ENCODE results near the gene CFAP161. TPM values are rescaled to one million over a fixed set of nuclear protein-coding genes. Genes with fewer than 3 reads are reported as not detected.
"Not testable (repeated sequence)": the region's sequence is repeated elsewhere in the genome, so short reads cannot be mapped to it uniquely, and the experiment has no call there.

Gene CFAP161
- total RNA-seq, 2 donors from 2014 or later, result not detected

GRCh38 chr15:81115054-81115939 is 18.8 kb upstream of the CFAP161 start:
- ATAC-seq (peak in 1 of 2 donors; percentile 25), DNase-seq (ENCODE audit: low spot score) (no peak)
- Mint-ChIP-seq H3K36me3 (no peaks in the 10 kb centered on the region), H3K27me3 (peaks cover 26 to 54% of the 10 kb centered on the region in 2 donors), H3K4me1 (ENCODE audit: low read depth in 2 of 2) (peaks cover 22 to 27% of the 10 kb centered on the region in 2 donors), H3K9me3 (no peaks in the 10 kb centered on the region), H3K4me3 (peak overlapping the region; percentile 21), H3K27ac (no peak overlapping the region)

GRCh38 chr15:81117136-81117535 is 16.9 kb upstream of the CFAP161 start:
- no peak overlapping the region for H3K4me3 Mint-ChIP-seq
- no peaks in the 10 kb centered on the region for H3K36me3 Mint-ChIP-seq
- no peak overlapping the region for H3K27ac Mint-ChIP-seq
- DNase-seq (ENCODE audit: low spot score), result no peak
- ATAC-seq, result peak; percentile 62 to 85
- H3K27me3 Mint-ChIP-seq, result peaks cover 24 to 52% of the 10 kb centered on the region in 2 donors
- H3K4me1 Mint-ChIP-seq (ENCODE audit: low read depth in 2 of 2), result peaks cover 13 to 16% of the 10 kb centered on the region in 2 donors
- H3K9me3 Mint-ChIP-seq, result no peaks in the 10 kb centered on the region

- no peaks in the 10 kb centered on the region for H3K36me3 Mint-ChIP-seq
- DNase-seq (ENCODE audit: low spot score) (no peak), ATAC-seq (no peak)
- no peaks in the 10 kb centered on the region for H3K9me3 Mint-ChIP-seq
- H3K4me1 Mint-ChIP-seq (ENCODE audit: low read depth in 2 of 2), result peaks cover 11 to 15% of the 10 kb centered on the region in 2 donors
- peaks cover 25 to 57% of the 10 kb centered on the region in 2 donors for H3K27me3 Mint-ChIP-seq
- H3K27ac Mint-ChIP-seq, result no peak overlapping the region
- H3K4me3 Mint-ChIP-seq, result peak overlapping the region; percentile 13
Observed at GRCh38 chr15:81117581-81117980, 16.5 kb upstream of the CFAP161 start.

GRCh38 chr15:81118361-81118760 is 15.7 kb upstream of the CFAP161 start:
- H3K36me3 Mint-ChIP-seq, result no peaks in the 10 kb centered on the region
- H3K4me1 Mint-ChIP-seq (ENCODE audit: low read depth in 2 of 2), result peaks cover 11 to 15% of the 10 kb centered on the region in 2 donors
- DNase-seq (ENCODE audit: low spot score), result no peak
- peaks cover 33 to 65% of the 10 kb centered on the region in 2 donors for H3K27me3 Mint-ChIP-seq
- ATAC-seq, result no peak
- no peak overlapping the region for H3K4me3 Mint-ChIP-seq
- no peaks in the 10 kb centered on the region for H3K9me3 Mint-ChIP-seq
- H3K27ac Mint-ChIP-seq, result no peak overlapping the region

GRCh38 chr15:81120069-81120468 is 14.0 kb upstream of the CFAP161 start:
- H3K4me3 Mint-ChIP-seq, result no peak overlapping the region
- no peak overlapping the region for H3K27ac Mint-ChIP-seq
- ATAC-seq (no peak), DNase-seq (ENCODE audit: low spot score) (no peak)
- H3K36me3 Mint-ChIP-seq, result no peaks in the 10 kb centered on the region
- no peaks in the 10 kb centered on the region for H3K9me3 Mint-ChIP-seq
- peaks cover 37 to 64% of the 10 kb centered on the region in 2 donors for H3K27me3 Mint-ChIP-seq
- peaks cover 11 to 12% of the 10 kb centered on the region in 2 donors for H3K4me1 Mint-ChIP-seq (ENCODE audit: low read depth in 2 of 2)

GRCh38 chr15:81126892-81127291 is 7.2 kb upstream of the CFAP161 start:
- Mint-ChIP-seq H3K9me3 (no peaks in the 10 kb centered on the region), H3K27ac (no peak overlapping the region), H3K36me3 (no peaks in the 10 kb centered on the region), H3K4me1 (ENCODE audit: low read depth in 2 of 2) (no peaks in the 10 kb centered on the region), H3K27me3 (peaks cover 39 to 69% of the 10 kb centered on the region in 2 donors), H3K4me3 (no peak overlapping the region)
- DNase-seq (ENCODE audit: low spot score) (no peak), ATAC-seq (no peak)

GRCh38 chr15:81141478-81141877 is 7.4 kb downstream of the CFAP161 start:
- not testable (repeated sequence) for H3K4me3 Mint-ChIP-seq; H3K36me3 Mint-ChIP-seq; H3K9me3 Mint-ChIP-seq; DNase-seq (ENCODE audit: low spot score); ATAC-seq; H3K27ac Mint-ChIP-seq; H3K4me1 Mint-ChIP-seq (ENCODE audit: low read depth in 2 of 2)
- peaks cover 15 to 30% of the 10 kb centered on the region in 2 donors for H3K27me3 Mint-ChIP-seq

- Mint-ChIP-seq H3K27me3 (peaks cover 21 to 27% of the 10 kb centered on the region in 2 donors), H3K4me1 (ENCODE audit: low read depth in 2 of 2) (peaks cover 0 to 9% of the 10 kb centered on the region in 2 donors), H3K27ac (no peak overlapping the region), H3K4me3 (no peak overlapping the region), H3K9me3 (no peaks in the 10 kb centered on the region), H3K36me3 (no peaks in the 10 kb centered on the region)
- no peak for ATAC-seq
- no peak for DNase-seq (ENCODE audit: low spot score)
Observed at GRCh38 chr15:81146006-81146405, 11.9 kb downstream of the CFAP161 start.

GRCh38 chr15:81146466-81146865 is 12.4 kb downstream of the CFAP161 start:
- Mint-ChIP-seq H3K27me3 (peaks cover 21 to 27% of the 10 kb centered on the region in 2 donors), H3K36me3 (no peaks in the 10 kb centered on the region), H3K9me3 (no peaks in the 10 kb centered on the region), H3K27ac (no peak overlapping the region), H3K4me3 (no peak overlapping the region), H3K4me1 (ENCODE audit: low read depth in 2 of 2) (peaks cover 0 to 9% of the 10 kb centered on the region in 2 donors)
- peak in 1 of 2 donors; percentile 53 for ATAC-seq
- DNase-seq (ENCODE audit: low spot score), result no peak

- H3K9me3 Mint-ChIP-seq, result no peaks in the 10 kb centered on the region
- H3K27me3 Mint-ChIP-seq, result peaks cover 12 to 15% of the 10 kb centered on the region in 2 donors
- H3K27ac Mint-ChIP-seq, result no peak overlapping the region
- no peak for DNase-seq (ENCODE audit: low spot score)
- no peaks in the 10 kb centered on the region for H3K36me3 Mint-ChIP-seq
- H3K4me1 Mint-ChIP-seq (ENCODE audit: low read depth in 2 of 2), result peaks cover 6 to 7% of the 10 kb centered on the region in 2 donors
- ATAC-seq, result no peak
- no peak overlapping the region for H3K4me3 Mint-ChIP-seq
Observed at GRCh38 chr15:81151389-81151788, 17.3 kb downstream of the CFAP161 start.

- Mint-ChIP-seq H3K27me3 (peaks cover 6 to 11% of the 10 kb centered on the region in 2 donors), H3K4me1 (ENCODE audit: low read depth in 2 of 2) (peaks cover 11 to 12% of the 10 kb centered on the region in 2 donors), H3K36me3 (no peaks in the 10 kb centered on the region), H3K9me3 (no peaks in the 10 kb centered on the region), H3K27ac (no peak overlapping the region), H3K4me3 (no peak overlapping the region)
- ATAC-seq (no peak), DNase-seq (ENCODE audit: low spot score) (no peak)
Observed at GRCh38 chr15:81152339-81152738, 18.3 kb downstream of the CFAP161 start.

GRCh38 chr15:81152799-81153198 is 18.7 kb downstream of the CFAP161 start:
- ATAC-seq (no peak), DNase-seq (ENCODE audit: low spot score) (no peak)
- no peak overlapping the region for H3K27ac Mint-ChIP-seq
- H3K36me3 Mint-ChIP-seq, result no peaks in the 10 kb centered on the region
- H3K4me3 Mint-ChIP-seq, result no peak overlapping the region
- H3K9me3 Mint-ChIP-seq, result no peaks in the 10 kb centered on the region
- H3K4me1 Mint-ChIP-seq (ENCODE audit: low read depth in 2 of 2), result peaks cover 11 to 12% of the 10 kb centered on the region in 2 donors
- peaks cover 4 to 10% of the 10 kb centered on the region in 2 donors for H3K27me3 Mint-ChIP-seq

- H3K4me1 Mint-ChIP-seq (ENCODE audit: low read depth in 2 of 2), result peaks cover 12% of the 10 kb centered on the region in 2 donors
- no peaks in the 10 kb centered on the region for H3K9me3 Mint-ChIP-seq
- H3K4me3 Mint-ChIP-seq, result no peak overlapping the region
- no peaks in the 10 kb centered on the region for H3K36me3 Mint-ChIP-seq
- peaks cover 2 to 8% of the 10 kb centered on the region in 2 donors for H3K27me3 Mint-ChIP-seq
- peak in 1 of 2 donors; percentile 68 for ATAC-seq
- DNase-seq (ENCODE audit: low spot score), result no peak
- H3K27ac Mint-ChIP-seq, result no peak overlapping the region
Observed at GRCh38 chr15:81155375-81156218, 21.5 kb downstream of the CFAP161 start.

Data from natural killer cell treated with Interleukin-12 subunit alpha and Interleukin-12 subunit beta and Interleukin-15 and Interleukin-18, amount 100 ng/mL, for 72 hours (primary cell).